ENCODE measurements around the gene CCDC54. TPM values are rescaled to one million over a fixed set of nuclear protein-coding genes. Genes with fewer than 3 reads are reported as not detected.

CCDC54 gene
- total and polyA plus RNA-seq, 12 donors = not detected

- 93 to 94% methylated on average over 3 of the region's 3 CpGs for WGBS, 2 donors
- Histone ChIP-seq H3K9me3 (no peaks in the 10 kb centered on the region), H3K4me1 (peaks cover 0 to 5% (median 0%) of the 10 kb centered on the region in 9 donors), H3K36me3 (no peaks in the 10 kb centered on the region), H3K27ac (no peak overlapping the region), H3K27me3 (no peaks in the 10 kb centered on the region), H3K4me3 (no peak overlapping the region)
- DNase-seq (no peak), ATAC-seq (no peak)
- TF ChIP-seq, protein P1, sequence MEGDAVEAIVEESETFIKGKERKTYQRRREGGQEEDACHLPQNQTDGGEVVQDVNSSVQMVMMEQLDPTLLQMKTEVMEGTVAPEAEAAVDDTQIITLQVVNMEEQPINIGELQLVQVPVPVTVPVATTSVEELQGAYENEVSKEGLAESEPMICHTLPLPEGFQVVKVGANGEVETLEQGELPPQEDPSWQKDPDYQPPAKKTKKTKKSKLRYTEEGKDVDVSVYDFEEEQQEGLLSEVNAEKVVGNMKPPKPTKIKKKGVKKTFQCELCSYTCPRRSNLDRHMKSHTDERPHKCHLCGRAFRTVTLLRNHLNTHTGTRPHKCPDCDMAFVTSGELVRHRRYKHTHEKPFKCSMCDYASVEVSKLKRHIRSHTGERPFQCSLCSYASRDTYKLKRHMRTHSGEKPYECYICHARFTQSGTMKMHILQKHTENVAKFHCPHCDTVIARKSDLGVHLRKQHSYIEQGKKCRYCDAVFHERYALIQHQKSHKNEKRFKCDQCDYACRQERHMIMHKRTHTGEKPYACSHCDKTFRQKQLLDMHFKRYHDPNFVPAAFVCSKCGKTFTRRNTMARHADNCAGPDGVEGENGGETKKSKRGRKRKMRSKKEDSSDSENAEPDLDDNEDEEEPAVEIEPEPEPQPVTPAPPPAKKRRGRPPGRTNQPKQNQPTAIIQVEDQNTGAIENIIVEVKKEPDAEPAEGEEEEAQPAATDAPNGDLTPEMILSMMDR (IDR thresholded peaks at IDR 0.05) = no peak
- intact Hi-C loops (cut with DNase I) = no loop called here
These were observed 10.3 kb downstream of the CCDC54 start for GRCh38 chr3:107387555-107387954.

- TF ChIP-seq, protein P1 (IDR thresholded peaks at IDR 0.05) = no peak
- no peaks in the 10 kb centered on the region for H3K27me3 ChIP-seq
- WGBS, 2 donors = 90 to 91% methylated on average over 3 of the region's 3 CpGs
- H3K9me3 ChIP-seq = no peaks in the 10 kb centered on the region
- ATAC-seq = no peak
- no peak overlapping the region for H3K27ac ChIP-seq
- DNase-seq = no peak
- H3K4me1 ChIP-seq = no peaks in the 10 kb centered on the region
- no peak overlapping the region for H3K4me3 ChIP-seq
- intact Hi-C loops (cut with DNase I) = no loop called here
- H3K36me3 ChIP-seq = no peaks in the 10 kb centered on the region
These were observed 15.4 kb downstream of the CCDC54 start for GRCh38 chr3:107392549-107393165.

- TF ChIP-seq, protein P1 (IDR thresholded peaks at IDR 0.05) = no peak
These were observed 17.3 kb downstream of the CCDC54 start for GRCh38 chr3:107394502-107394901.

DNA sequence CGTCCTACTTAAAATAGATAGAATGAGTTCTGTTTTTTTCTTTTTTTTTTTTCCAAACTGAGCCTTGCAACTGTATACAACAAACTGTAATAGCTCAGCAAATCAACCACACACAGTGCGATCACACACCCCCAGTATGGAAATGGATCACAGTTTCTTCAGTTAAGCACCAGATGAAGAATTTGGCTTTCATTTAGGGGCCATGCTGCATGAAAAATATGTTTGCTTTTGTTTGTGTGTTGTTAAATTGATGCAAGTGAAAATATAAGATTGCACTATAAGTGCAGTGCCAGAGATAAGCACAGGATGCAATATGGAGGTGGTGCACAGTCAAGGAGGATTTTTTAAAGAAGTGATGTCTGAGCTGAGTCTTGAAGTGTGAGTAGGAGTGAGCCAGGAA lies 17.8 kb downstream of the CCDC54 start:
- intact Hi-C loops (cut with DNase I) = no loop called here
- Histone ChIP-seq H3K4me1 (no peaks in the 10 kb centered on the region), H3K4me3 (no peak overlapping the region), H3K27ac (no peak overlapping the region), H3K27me3 (no peaks in the 10 kb centered on the region), H3K36me3 (no peaks in the 10 kb centered on the region), H3K9me3 (no peaks in the 10 kb centered on the region)
- WGBS, 2 donors = 91 to 92% methylated on average over 2 of the region's 2 CpGs
- TF ChIP-seq, protein P1 (IDR thresholded peaks at IDR 0.05) = no peak
- no peak for ATAC-seq
- DNase-seq = no peak

More at GRCh38 chr3:107394502-107394901, 17.3 kb downstream of the CCDC54 start:
- intact Hi-C loops (cut with DNase I) = no loop called here
- ATAC-seq = no peak
- no peak overlapping the region for H3K4me3 ChIP-seq
- H3K4me1 ChIP-seq = no peaks in the 10 kb centered on the region
- H3K27ac ChIP-seq = no peak overlapping the region
- H3K9me3 ChIP-seq = no peaks in the 10 kb centered on the region
- WGBS, 2 donors = 92% methylated on average over 1 of the region's 1 CpG
- DNase-seq = no peak
- H3K36me3 ChIP-seq = no peaks in the 10 kb centered on the region
- H3K27me3 ChIP-seq = no peaks in the 10 kb centered on the region

Data from heart right ventricle (tissue), 16 donors.